Chondrocyte (in vitro differentiated cells): Measurements from ENCODE around the gene FTO. TPM values are rescaled to one million over a fixed set of nuclear protein-coding genes. Genes with fewer than 3 reads are reported as not detected.

Source experiments
- DNase-seq: peaks from one replicate; pipeline ENCODE4 v3.0.0; 2021; ENCODE audit warnings: mixed read lengths, low spot score
- H3K27ac Mint-ChIP-seq: one replicate; pipeline ENCODE4 v1.8.0; 2021; ENCODE audit warnings: mild to moderate bottlenecking, moderate library complexity, mixed read lengths; ENCODE audit not compliant: unreplicated experiment
- H3K27me3 Mint-ChIP-seq: 2 replicates; pipeline ENCODE4 v1.8.0; 2021; ENCODE audit warnings: low read depth, mixed read lengths
- H3K36me3 Mint-ChIP-seq: 2 replicates; pipeline ENCODE4 v1.8.0; 2021; ENCODE audit warnings: low read depth, mixed read lengths
- H3K4me1 Mint-ChIP-seq: 2 replicates; pipeline ENCODE4 v1.8.0; 2021; ENCODE audit warnings: low read depth, mild to moderate bottlenecking, mixed read lengths
- H3K4me3 Mint-ChIP-seq: one replicate; pipeline ENCODE4 v1.8.0; 2021; ENCODE audit warnings: mild to moderate bottlenecking, moderate library complexity, mixed read lengths; ENCODE audit not compliant: unreplicated experiment
- H3K9me3 Mint-ChIP-seq: 2 replicates; pipeline ENCODE4 v1.8.0; 2021; ENCODE audit warnings: low read depth, mixed read lengths
- CTCF ChIP-seq: fragments of 200-600 bp; sonication (generic); IDR thresholded peaks from 2 replicates; pipeline ENCODE4 v1.5.0; 2021; ENCODE audit warnings: antibody characterized with exemption, mild to moderate bottlenecking, moderate library complexity
- total RNA-seq: library from RNA; stranded (reverse); gene quantifications from 3 replicates; pipeline ENCODE4 v1.2.1, GENCODE V29; 2021

The FTO gene
- total RNA-seq, 1 donor from 2014 or later = 85.7 TPM

GRCh38 chr16:54197758-54198157 lies 493.8 kb downstream of the FTO start:
- no peaks in the 10 kb centered on the region for H3K9me3 Mint-ChIP-seq
- H3K27me3 Mint-ChIP-seq = peaks cover 12% of the 10 kb centered on the region
- peaks cover 2% of the 10 kb centered on the region for H3K36me3 Mint-ChIP-seq
- DNase-seq = no peak
- peaks cover 9% of the 10 kb centered on the region for H3K4me1 Mint-ChIP-seq
- H3K27ac Mint-ChIP-seq = no peak overlapping the region
- no peak for TF ChIP-seq CTCF
- H3K4me3 Mint-ChIP-seq = no peak overlapping the region

GRCh38 chr16:54199487-54200160 lies 495.7 kb downstream of the FTO start:
- Mint-ChIP-seq H3K27ac (no peak overlapping the region), H3K4me1 (no peaks in the 10 kb centered on the region), H3K27me3 (peaks cover 21% of the 10 kb centered on the region), H3K36me3 (peaks cover 2% of the 10 kb centered on the region), H3K4me3 (no peak overlapping the region), H3K9me3 (no peaks in the 10 kb centered on the region)
- DNase-seq = no peak
- TF ChIP-seq CTCF = no peak

GRCh38 chr16:54200161-54200534 lies 496.2 kb downstream of the FTO start:
- DNase-seq = no peak

GRCh38 chr16:54200720-54201119 lies 496.8 kb downstream of the FTO start:
- no peak for TF ChIP-seq CTCF
- Mint-ChIP-seq H3K27ac (no peak overlapping the region), H3K36me3 (peaks cover 2% of the 10 kb centered on the region), H3K9me3 (no peaks in the 10 kb centered on the region), H3K4me1 (no peaks in the 10 kb centered on the region), H3K4me3 (no peak overlapping the region), H3K27me3 (peaks cover 29% of the 10 kb centered on the region)
- no peak for DNase-seq

More at GRCh38 chr16:54200161-54200534, 496.2 kb downstream of the FTO start:
- Mint-ChIP-seq H3K27me3 (peaks cover 26% of the 10 kb centered on the region), H3K9me3 (no peaks in the 10 kb centered on the region), H3K4me1 (no peaks in the 10 kb centered on the region), H3K36me3 (peaks cover 2% of the 10 kb centered on the region), H3K4me3 (no peak overlapping the region), H3K27ac (no peak overlapping the region)
- TF ChIP-seq CTCF = no peak

- no peak overlapping the region for H3K27ac Mint-ChIP-seq
- peaks cover 32% of the 10 kb centered on the region for H3K27me3 Mint-ChIP-seq
- no peak for DNase-seq
- H3K9me3 Mint-ChIP-seq = no peaks in the 10 kb centered on the region
- H3K4me3 Mint-ChIP-seq = no peak overlapping the region
- no peak for TF ChIP-seq CTCF
- H3K36me3 Mint-ChIP-seq = peaks cover 2% of the 10 kb centered on the region
- H3K4me1 Mint-ChIP-seq = no peaks in the 10 kb centered on the region
Measured at GRCh38 chr16:54201200-54201599, 497.2 kb downstream of the FTO start.

Other genes starting within 250 kb of the FTO start
- gene AKTIP, start 200.9 kb upstream of the FTO start, total RNA-seq = 33.2 to 42.1 TPM (median 36.1 TPM) in 3 replicates
- gene RPGRIP1L, start 297 bp upstream of the FTO start, total RNA-seq = 10.8 to 20.0 TPM (median 12.5 TPM) in 3 replicates